Adrenal gland (tissue), 12 donors: Measurements from ENCODE around the gene INSL3. TPM values are rescaled to one million over a fixed set of nuclear protein-coding genes. Genes with fewer than 3 reads are reported as not detected.

ENCODE experiments used
- DNase-seq, 7 donors: peaks; one replicate each; pipeline ENCODE4 v3.0.0-alpha.2; 2019 to 2020
- H3K27ac ChIP-seq, 5 donors: fragments of 200-600 bp; sonication (generic) in 4 of 5; 1 replicate in 3 of 5; 2 replicates in 2 of 5; pipeline versions ENCODE4 v1.5.1 to v1.8.0; 2016 to 2020; ENCODE audit warnings: mild to moderate bottlenecking in 1 of 5
- H3K27me3 ChIP-seq: fragments of 200-600 bp; 2 replicates; pipeline ENCODE4 v1.8.0; 2021
- H3K36me3 ChIP-seq, 2 donors: fragments of 200-600 bp; replicated peaks in 1 of 2; 1 replicate in 1 of 2; 2 replicates in 1 of 2; pipeline versions ENCODE4 v1.5.1 to v1.8.0; 2018 to 2022
- H3K4me1 ChIP-seq, 2 donors: fragments of 200-600 bp; replicated peaks in 1 of 2; 1 replicate in 1 of 2; 2 replicates in 1 of 2; pipeline versions ENCODE4 v1.5.1 to v1.8.0; 2018 to 2021
- H3K4me3 ChIP-seq, 4 donors: fragments of 200-600 bp; sonication (generic) in 3 of 4; one replicate each; pipeline ENCODE4 v1.5.1; 2016 to 2018
- H3K9me3 ChIP-seq, 3 donors: fragments of 200-600 bp; sonication (generic) in 1 of 3; replicated peaks in 1 of 3; 1 replicate in 2 of 3; 2 replicates in 1 of 3; pipeline versions ENCODE4 v1.5.1 to v1.8.0; 2016 to 2021
- POLR2A ChIP-seq, 2 donors: fragments of 450-650 bp; IDR thresholded peaks; one replicate each; pipeline ENCODE4 v1.6.1; 2017; ENCODE audit warnings: antibody characterized with exemption in 2 of 2, mild to moderate bottlenecking in 2 of 2, moderate library complexity in 1 of 2
- WGBS, 4 donors: extraction: QIAGEN DNeasy Blood & Tissue Kit in 2 of 4; methylation state at CpG; one replicate each; pipeline versions ENCODE4 v1.1.5 to v1.1.7; 2013 to 2017; 5-methylcytosine and 5-hydroxymethylcytosine counted together
- intact Hi-C, 2 donors: fragments of 100-400 bp; cut with DNase I; formaldehyde crosslinking; loops; one replicate each; pipeline versions ENCODE4 v1.14.1 to v1.15.0; 2022 to 2023
- polyA plus RNA-seq, 3 donors: library from polyadenylated mRNA; stranded (reverse); fragments of 200-250 nt in 2 of 3; fragments of 350-450 nt in 1 of 3; fragmentation: Illumina TruSeq in 1 of 3; extraction: RNeasy Lipid Tissue Mini Kit (QIAGEN cat#74804) in 1 of 3; gene quantifications; one replicate each; pipeline ENCODE4 v1.2.3, GENCODE V29; 2013 to 2014
- total RNA-seq, 9 donors: library from RNA; depleted of rRNA in 4 of 9; stranded (reverse); fragments of >200 nt in 4 of 9; fragments of 120-200 nt in 1 of 9; fragmentation: NEBNext Ultra II Directional in 1 of 9; extraction: Animal tissue kit (Norgen Biotek cat#: 25700) in 1 of 9; gene quantifications; one replicate each; pipeline versions ENCODE4 v1.1.0 to v1.2.4, GENCODE V29; 2013 to 2023
- TF ChIP-seq, protein P1 (sequence below), 6 experiments: fragments of 450-650 bp in 4 of 6; fragments of 200-600 bp in 2 of 6; sonication (generic) in 1 of 6; IDR thresholded peaks; 1 replicate in 5 of 6; 2 replicates in 1 of 6; pipeline versions ENCODE4 v1.5.1 to v1.8.0; 2016 to 2021; ENCODE audit warnings: antibody characterized with exemption in 6 of 6, mild to moderate bottlenecking in 2 of 6, moderate library complexity in 1 of 6
- donor health status: healthy with polysubstance abuse.
- donor health status: Bipolar disorder and iron deficiency.
- donor health status: DM: yes; HTN: yes; CAD: no.
- donor health status: DM: no; HTN: no; CAD: no.
- donor health status: DM: no; HTN: no; CAD: no.
- donor health status: DM: yes; HTN: yes; CAD: no.

Gene INSL3
- total and polyA plus RNA-seq, 12 donors: 0.17 to 0.40 (median 0.28) TPM; not detected in 8

DNA sequence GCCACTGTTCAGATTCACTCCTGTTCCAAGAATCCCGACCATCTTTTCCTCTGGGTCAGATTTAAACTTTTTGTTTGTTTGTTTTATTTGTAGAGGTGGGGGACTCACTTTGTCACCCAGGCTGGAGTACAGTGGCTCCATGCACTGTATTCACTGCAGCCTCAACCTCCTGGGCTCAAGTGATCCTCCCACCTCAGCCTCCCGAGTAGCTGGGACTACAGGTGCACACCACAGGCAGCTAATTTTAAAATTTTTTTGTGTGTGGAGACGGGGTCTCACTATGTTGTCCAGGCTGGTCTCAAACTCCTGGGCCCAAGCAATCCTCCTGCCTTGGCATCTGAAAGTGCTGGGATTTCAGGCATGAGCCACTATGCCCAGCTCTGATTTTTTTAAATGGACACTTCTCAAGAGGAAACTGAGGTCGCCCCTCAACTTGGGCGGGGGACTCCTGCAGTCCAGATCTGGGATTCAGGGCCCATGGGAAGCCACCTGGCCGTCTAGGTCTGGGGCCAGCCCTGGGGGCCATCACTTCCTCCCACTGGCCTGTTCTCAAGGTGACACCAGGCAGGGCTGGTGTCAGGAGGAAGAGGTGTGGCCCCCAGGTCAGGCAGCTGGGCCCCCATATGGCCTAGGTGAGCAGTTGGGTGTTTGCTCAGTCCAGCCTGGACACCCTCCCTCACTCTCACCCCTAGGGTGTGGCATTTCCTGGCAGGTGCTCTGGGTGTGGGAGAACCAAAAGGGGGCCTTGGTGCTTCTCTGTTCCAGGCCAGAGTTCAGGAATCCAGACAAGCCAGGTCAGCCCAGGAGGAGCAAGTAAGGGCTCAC is 25.1 kb downstream of the INSL3 start:
- H3K36me3 ChIP-seq: no peaks in the 10 kb centered on the region
- 61 to 74% (median 67%) methylated on average over 6 of the region's 6 CpGs for WGBS, 4 donors
- no peak overlapping the region for H3K27ac ChIP-seq
- no peaks in the 10 kb centered on the region for H3K4me1 ChIP-seq
- TF ChIP-seq POLR2A (IDR thresholded peaks at IDR 0.05): no peak
- TF ChIP-seq, protein P1, sequence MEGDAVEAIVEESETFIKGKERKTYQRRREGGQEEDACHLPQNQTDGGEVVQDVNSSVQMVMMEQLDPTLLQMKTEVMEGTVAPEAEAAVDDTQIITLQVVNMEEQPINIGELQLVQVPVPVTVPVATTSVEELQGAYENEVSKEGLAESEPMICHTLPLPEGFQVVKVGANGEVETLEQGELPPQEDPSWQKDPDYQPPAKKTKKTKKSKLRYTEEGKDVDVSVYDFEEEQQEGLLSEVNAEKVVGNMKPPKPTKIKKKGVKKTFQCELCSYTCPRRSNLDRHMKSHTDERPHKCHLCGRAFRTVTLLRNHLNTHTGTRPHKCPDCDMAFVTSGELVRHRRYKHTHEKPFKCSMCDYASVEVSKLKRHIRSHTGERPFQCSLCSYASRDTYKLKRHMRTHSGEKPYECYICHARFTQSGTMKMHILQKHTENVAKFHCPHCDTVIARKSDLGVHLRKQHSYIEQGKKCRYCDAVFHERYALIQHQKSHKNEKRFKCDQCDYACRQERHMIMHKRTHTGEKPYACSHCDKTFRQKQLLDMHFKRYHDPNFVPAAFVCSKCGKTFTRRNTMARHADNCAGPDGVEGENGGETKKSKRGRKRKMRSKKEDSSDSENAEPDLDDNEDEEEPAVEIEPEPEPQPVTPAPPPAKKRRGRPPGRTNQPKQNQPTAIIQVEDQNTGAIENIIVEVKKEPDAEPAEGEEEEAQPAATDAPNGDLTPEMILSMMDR (IDR thresholded peaks at IDR 0.05): no peak
- no peak for DNase-seq
- H3K27me3 ChIP-seq: peaks cover 39% of the 10 kb centered on the region
- intact Hi-C loops: no loop called here
- no peak overlapping the region for H3K4me3 ChIP-seq
- no peaks in the 10 kb centered on the region for H3K9me3 ChIP-seq

DNA sequence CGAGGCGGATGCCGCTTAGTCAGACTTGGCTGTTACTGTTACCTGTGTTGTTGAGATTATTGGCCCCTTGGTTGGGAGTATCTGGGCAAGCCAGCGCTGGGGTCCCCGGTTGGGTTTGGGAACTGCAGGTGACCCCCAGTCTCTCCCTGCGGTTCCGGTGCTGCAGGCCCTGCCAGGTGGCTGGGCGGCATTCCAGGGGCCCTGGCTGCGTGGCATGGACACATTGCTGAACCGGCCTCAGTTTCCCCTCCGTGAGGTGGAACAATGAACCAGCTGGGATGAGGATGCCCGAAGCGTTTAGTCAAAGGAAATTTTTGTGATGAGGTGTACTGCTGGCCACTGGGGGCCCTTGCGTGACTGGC is 25.8 kb downstream of the INSL3 start:
- TF ChIP-seq, protein P1 (IDR thresholded peaks at IDR 0.05): no peak
- TF ChIP-seq POLR2A (IDR thresholded peaks at IDR 0.05): no peak
- Histone ChIP-seq H3K9me3 (no peaks in the 10 kb centered on the region), H3K36me3 (no peaks in the 10 kb centered on the region), H3K4me3 (no peak overlapping the region), H3K27me3 (peaks cover 36% of the 10 kb centered on the region), H3K27ac (no peak overlapping the region), H3K4me1 (no peaks in the 10 kb centered on the region)
- intact Hi-C loops: no loop called here
- no peak for DNase-seq
- 27 to 48% (median 30%) methylated on average over 7 to 14 of the region's 14 CpGs for WGBS, 4 donors

DNA sequence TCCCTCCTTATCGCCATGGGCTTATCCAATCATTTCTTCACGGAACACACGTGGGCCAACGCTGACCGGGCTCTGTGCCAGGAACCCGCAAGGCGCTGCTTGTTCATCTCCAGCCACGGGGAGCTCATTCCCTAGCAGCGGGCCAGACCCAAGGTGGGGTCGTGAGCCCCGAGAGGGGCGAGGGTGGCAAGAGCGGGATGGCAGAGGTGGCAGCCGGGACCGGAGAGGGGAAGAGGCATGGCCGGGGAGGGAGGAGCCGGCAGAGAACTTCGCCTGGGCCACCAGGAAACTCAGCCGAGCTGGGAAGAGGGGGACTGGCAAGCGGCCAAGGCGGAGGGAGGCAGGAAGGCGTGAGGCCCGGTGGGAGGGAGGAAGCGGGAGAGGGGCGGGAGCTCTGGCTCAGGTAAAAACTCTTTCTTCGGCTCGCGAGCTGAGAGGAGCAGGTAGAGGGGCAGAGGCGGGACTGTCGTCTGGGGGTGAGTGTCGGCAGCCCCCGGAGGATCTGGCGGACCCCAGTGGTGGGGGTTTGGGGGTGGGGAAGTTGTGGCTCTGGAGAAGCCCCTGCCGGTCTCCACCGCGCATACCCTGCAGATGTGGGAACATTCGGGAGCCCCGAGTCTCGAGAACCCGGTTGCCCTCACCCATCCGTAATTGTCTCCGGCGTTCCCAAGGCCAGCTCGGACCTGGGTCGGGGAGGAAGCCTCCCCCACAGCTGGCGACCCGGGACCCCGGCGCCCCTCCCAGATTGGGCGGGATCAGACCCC is 26.4 kb downstream of the INSL3 start, which contains the start of gene B3GNT3:
TSS of gene B3GNT3 (plus strand) at position 408 of the 764 bp plus-strand sequence. CDS start 12,670 bp downstream, outside the sequence.
- Histone ChIP-seq H3K36me3 (no peaks in the 10 kb centered on the region), H3K4me1 (no peaks in the 10 kb centered on the region), H3K9me3 (no peaks in the 10 kb centered on the region), H3K27ac (no peak within 1 kb of the TSS), H3K27me3 (peaks cover 33% of the 10 kb centered on the region), H3K4me3 (no peak within 1 kb of the TSS)
- intact Hi-C loops: no loop called here
- 4 to 8% (median 4%) methylated on average over 24 to 50 of the region's 50 CpGs for WGBS, 4 donors
- peak in 3 of 7 donors; percentile 24 to 57 (median 28) for DNase-seq
- no peak for TF ChIP-seq POLR2A (IDR thresholded peaks at IDR 0.05)
- TF ChIP-seq, protein P1 (IDR thresholded peaks at IDR 0.05): no peak

DNA sequence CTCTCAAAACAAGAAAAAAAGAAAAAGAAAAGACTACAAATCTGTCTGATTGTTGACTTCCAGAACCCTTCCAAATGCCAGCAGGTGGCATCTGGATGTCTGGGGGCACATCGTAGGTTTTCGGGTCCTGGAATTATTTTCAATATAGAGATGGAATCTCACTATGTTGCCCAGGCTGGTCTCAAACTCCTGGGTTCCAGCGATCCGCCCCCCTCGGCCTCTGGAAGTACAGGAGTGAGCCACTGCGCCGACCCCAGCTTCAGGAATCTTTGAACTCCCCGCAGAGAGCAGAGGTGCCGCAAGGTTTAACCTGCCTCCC is 26.9 kb downstream of the INSL3 start:
- intact Hi-C loops: no loop called here
- WGBS, 4 donors: 38 to 50% (median 45%) methylated on average over 5 to 9 of the region's 9 CpGs
- H3K36me3 ChIP-seq: no peaks in the 10 kb centered on the region
- no peaks in the 10 kb centered on the region for H3K4me1 ChIP-seq
- peaks cover 33% of the 10 kb centered on the region for H3K27me3 ChIP-seq
- TF ChIP-seq POLR2A (IDR thresholded peaks at IDR 0.05): no peak
- TF ChIP-seq, protein P1 (IDR thresholded peaks at IDR 0.05): no peak
- no peak overlapping the region for H3K4me3 ChIP-seq
- no peak overlapping the region for H3K27ac ChIP-seq
- no peaks in the 10 kb centered on the region for H3K9me3 ChIP-seq
- DNase-seq: no peak
